HepG2 (cell line): ENCODE data around the gene MAP1LC3A. TPM values are rescaled to one million over a fixed set of nuclear protein-coding genes. Genes with fewer than 3 reads are reported as not detected.

Experiments used
- CSRNP2 ChIP-seq: sonication (generic); formaldehyde crosslinking; conservative IDR thresholded peaks from 2 replicates; pipeline ENCODE4 v1.8.0; 2022; ENCODE audit warnings: low read depth, missing genetic modification reagents
- EHMT2 ChIP-seq: fragments of 200-600 bp; sonication (generic); IDR thresholded peaks from 2 replicates; pipeline ENCODE4 v1.7.0; 2017; ENCODE audit warnings: antibody characterized with exemption, low read depth, low read length, borderline replicate concordance
- FOSL2 ChIP-seq: sonication (generic); formaldehyde crosslinking; IDR thresholded peaks from 2 replicates; pipeline ENCODE4 v1.4.0; 2020; ENCODE audit warnings: missing genetic modification reagents
- FOXK2 ChIP-seq: fragments of 450-650 bp; IDR thresholded peaks from 2 replicates; pipeline ENCODE4 v1.6.1; 2016
- HMGA1 ChIP-seq: sonication (generic); formaldehyde crosslinking; conservative IDR thresholded peaks from 2 replicates; pipeline ENCODE4 v1.4.0; 2020; ENCODE audit warnings: missing genetic modification reagents
- HNRNPH1 ChIP-seq: fragments of 200-400 bp; formaldehyde crosslinking; optimal IDR thresholded peaks from 2 replicates; pipeline ENCODE3; 2017; ENCODE audit warnings: mild to moderate bottlenecking, low read depth, low read length
- HOXA5 ChIP-seq: sonication (generic); formaldehyde crosslinking; IDR thresholded peaks from 2 replicates; pipeline ENCODE4 v1.4.0; 2020; ENCODE audit warnings: missing genetic modification reagents
- JDP2 ChIP-seq: sonication (generic); formaldehyde crosslinking; IDR thresholded peaks from 2 replicates; pipeline ENCODE4 v1.8.1; 2022; ENCODE audit warnings: missing genetic modification reagents, borderline replicate concordance
- KDM5B ChIP-seq: sonication (generic); formaldehyde crosslinking; IDR thresholded peaks from 2 replicates; pipeline ENCODE4 v1.4.0; 2020; ENCODE audit warnings: missing genetic modification reagents, mild to moderate bottlenecking, borderline replicate concordance
- NAIF1 ChIP-seq: sonication (generic); formaldehyde crosslinking; IDR thresholded peaks from 2 replicates; pipeline ENCODE4 v1.5.0; 2020; ENCODE audit warnings: mild to moderate bottlenecking, missing genetic modification reagents, borderline replicate concordance
- NFIB ChIP-seq: sonication (generic); formaldehyde crosslinking; IDR thresholded peaks from 2 replicates; pipeline ENCODE4 v1.9.0; 2021; ENCODE audit warnings: missing genetic modification reagents, mild to moderate bottlenecking, borderline replicate concordance
- PHF20 ChIP-seq: sonication (generic); formaldehyde crosslinking; IDR thresholded peaks from 2 replicates; pipeline ENCODE4 v1.5.0; 2020; ENCODE audit warnings: mild to moderate bottlenecking, missing genetic modification reagents
- PHF5A ChIP-seq: IDR thresholded peaks from one replicate; pipeline ENCODE4 v1.6.1; 2018; ENCODE audit warnings: low read depth, missing genetic modification reagents; ENCODE audit not compliant: unreplicated experiment
- SRSF4 ChIP-seq: fragments of 200-400 bp; formaldehyde crosslinking; IDR thresholded peaks from one replicate; pipeline ENCODE4 v1.6.1; 2018; ENCODE audit warnings: mild to moderate bottlenecking, low read depth, low read length, moderate library complexity; ENCODE audit not compliant: poor library complexity, severe bottlenecking
- SUZ12 ChIP-seq: fragments of 150-350 bp; IDR thresholded peaks from 2 replicates; pipeline ENCODE4 v1.6.1; 2014; ENCODE audit warnings: low read depth, low read length
- TBX2 ChIP-seq: sonication (generic); formaldehyde crosslinking; IDR thresholded peaks from 2 replicates; pipeline ENCODE4 v1.5.0; 2020; ENCODE audit warnings: missing genetic modification reagents, mild to moderate bottlenecking, borderline replicate concordance
- TCF7 ChIP-seq: sonication (generic); IDR thresholded peaks from 2 replicates; pipeline ENCODE4 v1.6.1; 2016; ENCODE audit warnings: antibody characterized with exemption, low read depth
- WIZ ChIP-seq: sonication (generic); formaldehyde crosslinking; IDR thresholded peaks from 2 replicates; pipeline ENCODE4 v1.5.1; 2020; ENCODE audit warnings: mild to moderate bottlenecking, missing genetic modification reagents
- ZNF446 ChIP-seq: sonication (generic); formaldehyde crosslinking; IDR thresholded peaks from 2 replicates; pipeline ENCODE4 v1.5.0; 2020; ENCODE audit warnings: mild to moderate bottlenecking, missing genetic modification reagents
- ZNF614 ChIP-seq: IDR thresholded peaks from 2 replicates; pipeline ENCODE4 v1.6.1; 2018; ENCODE audit warnings: missing biosample characterization, missing genetic modification reagents, inconsistent platforms, borderline replicate concordance
- ZNF709 ChIP-seq: sonication (generic); formaldehyde crosslinking; IDR thresholded peaks from 2 replicates; pipeline ENCODE4 v1.5.0; 2020; ENCODE audit warnings: mild to moderate bottlenecking, missing genetic modification reagents
- ZNF768 ChIP-seq: sonication (generic); formaldehyde crosslinking; IDR thresholded peaks from 2 replicates; pipeline ENCODE4 v1.4.0; 2020; ENCODE audit warnings: missing genetic modification reagents
- polyA plus RNA-seq, 8 experiments: library from polyadenylated mRNA; depleted of rRNA in 3 of 8; stranded (reverse) in 7 of 8; unstranded in 1 of 8; fragments of >200 nt; fragmentation: Illumina TruSeq in 4 of 8; extraction: Trizol in 4 of 8; gene quantifications; 2 replicates each; pipeline versions ENCODE4 v1.2.1 to v1.2.3, GENCODE V29; 2011 to 2016; ENCODE audit warnings: low read depth in 4 of 8, missing spikeins in 1 of 8, mixed read lengths in 1 of 8; ENCODE audit not compliant: insufficient read depth in 1 of 8
- total RNA-seq, 5 experiments: library from RNA; depleted of rRNA; stranded (reverse); fragments of >200 nt; fragmentation: Illumina TruSeq; extraction: Trizol; gene quantifications; 2 replicates each; pipeline ENCODE4 v1.2.3, GENCODE V29; 2016; ENCODE audit warnings: low read depth in 1 of 5
- TF ChIP-seq, protein P1 (sequence below): sonication (generic); formaldehyde crosslinking; IDR thresholded peaks from 2 replicates; pipeline ENCODE4 v1.8.0; 2022; ENCODE audit warnings: mild to moderate bottlenecking, missing genetic modification reagents, moderate library complexity

Gene MAP1LC3A
- total and polyA plus RNA-seq, 2 of the 13 experiments (the other 11 are each of a cell fraction or from before 2014, with no cell fraction given) = not detected

DNA sequence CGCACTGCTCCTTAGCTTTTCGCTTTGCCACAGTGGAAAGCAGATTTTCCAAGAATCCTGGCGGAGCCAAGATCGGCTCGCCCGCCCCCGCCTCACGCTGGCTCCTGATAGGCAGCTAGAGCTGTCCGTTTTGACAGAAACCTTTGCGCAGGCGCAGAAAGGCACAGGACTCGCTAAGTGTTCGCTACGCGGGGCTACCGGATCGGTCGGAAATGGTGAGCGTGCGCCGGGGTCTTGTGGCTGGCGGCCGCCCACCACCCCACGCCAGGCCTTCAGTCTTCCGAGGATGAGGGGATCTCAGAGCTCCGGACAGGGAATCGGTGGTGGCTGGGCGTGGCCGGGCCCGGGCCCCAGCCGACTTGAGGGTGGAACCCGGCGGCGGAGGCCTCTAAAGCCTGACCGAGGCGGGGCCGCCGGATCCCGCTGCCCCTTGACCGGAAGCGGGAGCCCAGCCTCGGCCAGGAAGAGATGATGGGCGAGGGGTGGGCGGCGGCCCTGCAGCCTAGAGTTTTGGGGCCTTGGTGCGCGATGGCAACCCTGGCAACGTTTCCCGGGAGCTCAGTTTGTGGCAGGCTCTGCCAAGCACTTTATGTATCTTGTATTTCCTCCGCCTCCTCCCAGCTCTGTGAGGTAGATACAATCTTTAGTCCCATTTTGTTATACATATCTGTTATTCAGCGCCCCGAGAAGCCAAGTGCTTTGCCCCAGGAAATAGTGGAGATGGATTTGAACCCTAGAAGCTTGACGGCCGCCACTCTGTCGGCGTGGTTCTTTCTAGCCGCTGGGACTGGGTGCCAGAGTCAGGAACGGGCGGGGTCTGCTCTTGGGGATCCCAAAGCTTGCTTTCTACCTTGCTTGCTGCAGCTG is 42.0 kb upstream of the MAP1LC3A start, which contains the start of gene DYNLRB1 (continued):
- TF ChIP-seq, protein P1, sequence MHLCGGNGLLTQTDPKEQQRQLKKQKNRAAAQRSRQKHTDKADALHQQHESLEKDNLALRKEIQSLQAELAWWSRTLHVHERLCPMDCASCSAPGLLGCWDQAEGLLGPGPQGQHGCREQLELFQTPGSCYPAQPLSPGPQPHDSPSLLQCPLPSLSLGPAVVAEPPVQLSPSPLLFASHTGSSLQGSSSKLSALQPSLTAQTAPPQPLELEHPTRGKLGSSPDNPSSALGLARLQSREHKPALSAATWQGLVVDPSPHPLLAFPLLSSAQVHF (CRISPR knock-in tag) = no peak
- TF ChIP-seq ZNF614 (0 out of 2 replicates have a peak, but pooled peaks have one; percentile 71), NFIB (CRISPR knock-in tag) (no peak), NAIF1 (peak; percentile 93; the same call in 1 of the 2 replicates), TCF7 (peak; percentile 26; the same call in 1 of the 2 replicates), HMGA1 (CRISPR knock-in tag) (no peak), CSRNP2 (CRISPR knock-in tag) (no peak), HNRNPH1 (no peak), WIZ (peak; percentile 27; the same call in 1 of the 2 replicates), KDM5B (peak; percentile 94), HOXA5 (CRISPR knock-in tag) (peak; percentile 51), EHMT2 (no peak), JDP2 (CRISPR knock-in tag) (no peak), FOXK2 (no peak), ZNF709 (peak; percentile 44; the same call in 1 of the 2 replicates), PHF5A (CRISPR knock-in tag) (no peak), TBX2 (CRISPR knock-in tag) (peak; percentile 89), ZNF768 (CRISPR knock-in tag) (peak; percentile 85; the same call in 1 of the 2 replicates), FOSL2 (CRISPR knock-in tag) (peak; percentile 66), SRSF4 (no peak), ZNF446 (CRISPR knock-in tag) (0 out of 2 replicates have a peak, but pooled peaks have one; percentile 65), SUZ12 (no peak), PHF20 (peak; percentile 90)
